Measurements from ENCODE around the gene MAPKAPK5.

MAPKAPK5 gene

GRCh38 chr12:111886662-111887545 lies 44.9 kb downstream of the MAPKAPK5 start:
- no peak for DNase-seq (ENCODE audit: low spot score)

- no peak for DNase-seq (ENCODE audit: low spot score)
Observed at GRCh38 chr12:111887926-111888745, 46.1 kb downstream of the MAPKAPK5 start.

GRCh38 chr12:111893287-111893686 lies 51.3 kb downstream of the MAPKAPK5 start:
- no peak for DNase-seq (ENCODE audit: low spot score)

- no peak for DNase-seq (ENCODE audit: low spot score)
Observed at GRCh38 chr12:111894556-111894955, 52.5 kb downstream of the MAPKAPK5 start.

GRCh38 chr12:111901182-111901581 lies 59.2 kb downstream of the MAPKAPK5 start:
- DNase-seq (ENCODE audit: low spot score), result no peak

GRCh38 chr12:111904446-111904975 lies 62.5 kb downstream of the MAPKAPK5 start:
- DNase-seq (ENCODE audit: low spot score), result no peak

GRCh38 chr12:111905502-111905901 lies 63.5 kb downstream of the MAPKAPK5 start:
- DNase-seq (ENCODE audit: low spot score), result no peak

- no peak for DNase-seq (ENCODE audit: low spot score)
Observed at GRCh38 chr12:111907740-111908139, 65.7 kb downstream of the MAPKAPK5 start.

- no peak for DNase-seq (ENCODE audit: low spot score)
Observed at GRCh38 chr12:111925171-111925570, 83.1 kb downstream of the MAPKAPK5 start.

- DNase-seq (ENCODE audit: low spot score), result no peak
Observed at GRCh38 chr12:111926631-111927030, 84.6 kb downstream of the MAPKAPK5 start.

- DNase-seq (ENCODE audit: low spot score), result no peak
Observed at GRCh38 chr12:111927346-111927745, 85.3 kb downstream of the MAPKAPK5 start.

GRCh38 chr12:111932241-111932640 lies 90.2 kb downstream of the MAPKAPK5 start:
- no peak for DNase-seq (ENCODE audit: low spot score)

- no peak for DNase-seq (ENCODE audit: low spot score)
Observed at GRCh38 chr12:111936869-111937268, 94.8 kb downstream of the MAPKAPK5 start.

- no peak for DNase-seq (ENCODE audit: low spot score)
Observed at GRCh38 chr12:111937429-111937828, 95.4 kb downstream of the MAPKAPK5 start.

GRCh38 chr12:111942557-111942956 lies 100.5 kb downstream of the MAPKAPK5 start:
- DNase-seq (ENCODE audit: low spot score), result no peak

- no peak for DNase-seq (ENCODE audit: low spot score)
Observed at GRCh38 chr12:111943929-111944328, 101.9 kb downstream of the MAPKAPK5 start.

- peak; percentile 39 for DNase-seq (ENCODE audit: low spot score)
Observed at GRCh38 chr12:111950961-111951676, 109.1 kb downstream of the MAPKAPK5 start.

All from CD4-positive, alpha-beta T cell treated with Interleukin-6 at 100 ng/mL for 8 hours (primary cell).